Measurements from ENCODE around the gene UBE3D. TPM values are rescaled to one million over a fixed set of nuclear protein-coding genes. Genes with fewer than 3 reads are reported as not detected.
"Not testable (repeated sequence)": the region's sequence is repeated elsewhere in the genome, so short reads cannot be mapped to it uniquely, and the experiment has no call there.

UBE3D gene
- total and polyA plus RNA-seq, 11 donors, result 2.0 to 5.3 (median 2.9) TPM

DNA sequence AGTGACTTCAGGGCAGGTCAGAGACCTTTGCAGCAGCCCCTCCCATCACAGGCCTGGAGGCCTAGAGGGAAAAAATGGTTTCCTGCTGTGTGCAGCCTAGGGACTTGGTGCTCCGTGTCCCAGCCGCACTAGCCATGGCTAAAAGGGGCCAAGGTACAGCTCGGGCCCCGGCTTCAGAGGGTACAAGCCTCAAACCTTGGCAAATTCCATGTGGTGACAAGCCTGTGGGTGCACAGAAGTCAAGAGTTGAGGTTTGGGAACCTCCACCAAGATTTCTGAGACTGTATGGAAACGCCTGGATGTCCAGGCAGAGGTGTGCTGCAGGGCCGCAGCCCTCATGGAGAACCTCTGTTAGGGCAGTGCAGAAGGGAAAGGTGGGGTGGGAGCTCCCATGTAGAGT, 34.0 kb downstream of the UBE3D start:
- peaks cover 0 to 11% (median 0%) of the 10 kb centered on the region in 12 donors for H3K9me3 ChIP-seq
- no peak for ATAC-seq
- H3K4me1 ChIP-seq, result no peaks in the 10 kb centered on the region
- no peak overlapping the region for H3K27ac ChIP-seq
- no peaks in the 10 kb centered on the region for H3K27me3 ChIP-seq
- no peak for DNase-seq
- intact Hi-C loops (cut with DNase I), result no loop called here
- TF ChIP-seq, protein P1, sequence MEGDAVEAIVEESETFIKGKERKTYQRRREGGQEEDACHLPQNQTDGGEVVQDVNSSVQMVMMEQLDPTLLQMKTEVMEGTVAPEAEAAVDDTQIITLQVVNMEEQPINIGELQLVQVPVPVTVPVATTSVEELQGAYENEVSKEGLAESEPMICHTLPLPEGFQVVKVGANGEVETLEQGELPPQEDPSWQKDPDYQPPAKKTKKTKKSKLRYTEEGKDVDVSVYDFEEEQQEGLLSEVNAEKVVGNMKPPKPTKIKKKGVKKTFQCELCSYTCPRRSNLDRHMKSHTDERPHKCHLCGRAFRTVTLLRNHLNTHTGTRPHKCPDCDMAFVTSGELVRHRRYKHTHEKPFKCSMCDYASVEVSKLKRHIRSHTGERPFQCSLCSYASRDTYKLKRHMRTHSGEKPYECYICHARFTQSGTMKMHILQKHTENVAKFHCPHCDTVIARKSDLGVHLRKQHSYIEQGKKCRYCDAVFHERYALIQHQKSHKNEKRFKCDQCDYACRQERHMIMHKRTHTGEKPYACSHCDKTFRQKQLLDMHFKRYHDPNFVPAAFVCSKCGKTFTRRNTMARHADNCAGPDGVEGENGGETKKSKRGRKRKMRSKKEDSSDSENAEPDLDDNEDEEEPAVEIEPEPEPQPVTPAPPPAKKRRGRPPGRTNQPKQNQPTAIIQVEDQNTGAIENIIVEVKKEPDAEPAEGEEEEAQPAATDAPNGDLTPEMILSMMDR (IDR thresholded peaks at IDR 0.05), result no peak
- no peak for TF ChIP-seq POLR2A (IDR thresholded peaks at IDR 0.05)
- H3K36me3 ChIP-seq, result peaks cover 0 to 9% (median 0%) of the 10 kb centered on the region in 9 donors
- 88 to 98% (median 98%) methylated on average over 4 to 6 of the region's 6 CpGs for WGBS, 4 donors
- no peak overlapping the region for H3K4me3 ChIP-seq

DNA sequence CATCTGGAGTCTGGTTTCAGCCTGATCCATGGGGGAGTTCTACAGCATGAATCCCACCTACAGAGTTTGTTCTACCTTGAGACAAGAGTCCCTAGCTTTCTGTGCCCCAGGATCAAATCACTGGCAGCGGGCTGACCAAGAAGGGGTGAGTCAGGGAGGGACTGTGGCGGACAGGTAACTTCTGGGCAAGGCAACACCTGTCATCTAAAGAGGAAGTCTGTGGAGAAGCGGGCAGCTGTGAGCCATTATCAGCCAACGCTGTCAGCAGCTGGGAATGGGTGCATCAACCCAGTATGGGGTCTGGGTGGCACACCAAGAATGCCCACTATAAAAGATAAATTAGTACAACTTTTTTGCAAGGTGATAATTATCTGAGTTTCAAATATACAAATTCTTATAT, 45.9 kb downstream of the UBE3D start:
- TF ChIP-seq POLR2A (IDR thresholded peaks at IDR 0.05), result no peak
- TF ChIP-seq, protein P1 (IDR thresholded peaks at IDR 0.05), result no peak
- no peak overlapping the region for H3K27ac ChIP-seq
- DNase-seq, result no peak

DNA sequence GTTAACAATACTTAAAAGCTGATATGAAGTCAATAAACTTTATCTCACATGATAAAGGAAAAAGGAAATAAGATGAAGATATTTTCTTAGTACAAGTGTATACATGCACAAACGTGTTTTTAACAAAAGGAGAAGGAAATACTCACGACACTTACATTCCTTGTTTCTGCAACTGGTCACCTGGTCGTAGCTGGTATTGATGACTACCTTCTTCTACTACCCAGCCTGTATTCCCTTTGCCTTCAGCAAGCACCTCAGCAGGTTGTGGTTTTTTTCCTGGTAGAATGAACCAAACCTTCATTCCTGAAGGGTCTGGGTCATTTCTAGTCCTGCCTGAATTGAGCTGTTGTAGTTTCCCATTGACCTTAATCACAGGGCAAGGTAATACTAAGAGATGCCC, 54.5 kb downstream of the UBE3D start:
- H3K27me3 ChIP-seq; ATAC-seq; H3K4me3 ChIP-seq; H3K27ac ChIP-seq; intact Hi-C loops (cut with DNase I); DNase-seq: not testable (repeated sequence)
- Histone ChIP-seq H3K4me1 (peaks cover 0 to 12% (median 0%) of the 10 kb centered on the region in 12 donors), H3K36me3 (peaks cover 0 to 17% (median 0%) of the 10 kb centered on the region in 9 donors), H3K9me3 (peaks cover 0 to 13% (median 1%) of the 10 kb centered on the region in 12 donors)
- 80 to 89% (median 86%) methylated on average over 3 of the region's 3 CpGs for WGBS, 4 donors

More for the DNA sequence above, 45.9 kb downstream of the UBE3D start:
- Histone ChIP-seq H3K27me3 (no peaks in the 10 kb centered on the region), H3K36me3 (peaks cover 0 to 39% (median 8%) of the 10 kb centered on the region in 9 donors), H3K4me3 (no peak overlapping the region), H3K4me1 (no peaks in the 10 kb centered on the region), H3K9me3 (peaks cover 0 to 10% (median 1%) of the 10 kb centered on the region in 12 donors)
- ATAC-seq, result no peak
- WGBS, 4 donors, result 81 to 91% (median 85%) methylated on average over 4 of the region's 4 CpGs
- intact Hi-C loops (cut with DNase I), result no loop called here

DNA sequence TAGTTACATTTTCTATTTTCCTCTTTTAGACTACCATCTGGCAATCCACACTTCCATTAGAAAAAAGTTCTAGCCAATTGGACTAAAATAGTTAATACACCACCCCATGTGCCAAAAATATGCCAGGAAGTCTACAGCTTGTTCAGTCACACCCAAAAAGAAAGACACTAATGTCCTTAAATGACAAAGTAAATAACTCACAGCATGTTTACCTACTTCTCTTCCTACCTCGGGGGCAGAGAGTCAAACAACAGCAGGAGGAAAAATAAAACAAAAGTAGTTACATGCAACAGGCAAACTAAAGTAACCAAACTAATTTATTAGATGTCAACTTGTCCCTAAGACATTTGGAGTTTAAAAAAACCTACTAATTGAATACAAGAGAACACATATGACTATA, 57.0 kb downstream of the UBE3D start:
- TF ChIP-seq POLR2A (IDR thresholded peaks at IDR 0.05), result no peak
- TF ChIP-seq, protein P1 (IDR thresholded peaks at IDR 0.05), result no peak
- H3K9me3 ChIP-seq, result no peaks in the 10 kb centered on the region
- peaks cover 0 to 12% (median 0%) of the 10 kb centered on the region in 12 donors for H3K4me1 ChIP-seq
- no peak for ATAC-seq
- H3K27ac ChIP-seq, result no peak overlapping the region
- no peak for DNase-seq
- no peaks in the 10 kb centered on the region for H3K27me3 ChIP-seq
- no peaks in the 10 kb centered on the region for H3K36me3 ChIP-seq
- H3K4me3 ChIP-seq, result no peak overlapping the region
- 8 to 30% (median 27%) methylated on average over 1 of the region's 1 CpG for WGBS, 4 donors
- intact Hi-C loops (cut with DNase I), result no loop called here

DNA sequence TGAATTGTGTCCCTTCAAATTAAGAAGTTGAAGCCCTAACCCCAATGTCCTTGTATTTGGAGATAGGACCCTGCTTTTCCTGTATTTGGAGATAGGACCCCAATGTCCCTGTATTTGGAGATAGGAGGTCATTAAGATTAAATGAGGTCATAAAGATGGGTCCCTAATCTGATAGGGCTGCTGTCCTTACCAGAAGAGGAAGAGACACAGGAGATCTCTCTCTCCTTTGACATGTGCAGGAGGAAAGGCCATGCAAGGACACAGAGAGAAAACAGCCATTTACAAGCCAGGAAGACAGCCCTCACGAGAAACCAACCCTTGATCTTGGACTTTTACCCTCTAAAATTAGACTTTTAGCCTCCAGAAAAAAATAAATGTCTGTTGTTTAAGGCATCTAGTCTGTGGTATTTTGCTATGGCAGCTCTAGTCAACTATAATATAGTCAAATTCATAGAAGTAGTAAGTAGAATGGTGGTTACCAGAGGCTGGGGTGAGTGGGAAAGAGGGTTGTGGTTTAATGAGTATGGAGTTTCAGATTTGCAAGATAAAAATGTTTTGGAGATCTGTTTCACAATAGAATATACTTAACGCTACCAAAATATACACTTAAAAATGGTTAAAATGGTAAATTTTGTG, 59.3 kb downstream of the UBE3D start:
- Histone ChIP-seq H3K4me3 (no peak overlapping the region), H3K9me3 (no peaks in the 10 kb centered on the region), H3K27me3 (no peaks in the 10 kb centered on the region), H3K4me1 (peaks cover 0 to 12% (median 0%) of the 10 kb centered on the region in 12 donors), H3K27ac (no peak overlapping the region), H3K36me3 (no peaks in the 10 kb centered on the region)
- intact Hi-C loops (cut with DNase I), result no loop called here
- DNase-seq (no peak), ATAC-seq (no peak)
- WGBS, 4 donors, result 75 to 83% (median 80%) methylated on average over 2 of the region's 2 CpGs
- TF ChIP-seq, protein P1 (IDR thresholded peaks at IDR 0.05), result no peak
- TF ChIP-seq POLR2A (IDR thresholded peaks at IDR 0.05), result no peak

Data from heart left ventricle (tissue), 16 donors.